ENCODE data around the gene STX17. TPM values are rescaled to one million over a fixed set of nuclear protein-coding genes. Genes with fewer than 3 reads are reported as not detected.

Gene STX17
- total RNA-seq, 4 donors from 2014 or later, result 36.4 to 187 (median 40.7) TPM

GRCh38 chr9:99911600-99911999, 5.1 kb downstream of the STX17 start:
- no peak overlapping the region for H3K4me3 ChIP-seq
- H3K4me1 ChIP-seq, result no peaks in the 10 kb centered on the region
- no peak overlapping the region for H3K27ac ChIP-seq
- H3K36me3 ChIP-seq, result peaks cover 0 to 23% (median 0%) of the 10 kb centered on the region in 3 donors
- no peak for DNase-seq
- H3K27me3 ChIP-seq, result no peaks in the 10 kb centered on the region
- peaks cover 0 to 2% (median 0%) of the 10 kb centered on the region in 4 donors for H3K9me3 ChIP-seq
- TF ChIP-seq CTCF (IDR thresholded peaks at IDR 0.05) (no peak), POLR2A (IDR thresholded peaks at IDR 0.05) (no peak)

- DNase-seq, result no peak
- Histone ChIP-seq H3K27me3 (no peaks in the 10 kb centered on the region), H3K4me1 (no peaks in the 10 kb centered on the region), H3K9me3 (no peaks in the 10 kb centered on the region), H3K4me3 (no peak overlapping the region), H3K27ac (no peak overlapping the region), H3K36me3 (peaks cover 0 to 50% (median 0%) of the 10 kb centered on the region in 3 donors)
- no peak for TF ChIP-seq CTCF (IDR thresholded peaks at IDR 0.05)
- TF ChIP-seq POLR2A (IDR thresholded peaks at IDR 0.05), result no peak
Measured at GRCh38 chr9:99916650-99917049, 10.2 kb downstream of the STX17 start.

DNA sequence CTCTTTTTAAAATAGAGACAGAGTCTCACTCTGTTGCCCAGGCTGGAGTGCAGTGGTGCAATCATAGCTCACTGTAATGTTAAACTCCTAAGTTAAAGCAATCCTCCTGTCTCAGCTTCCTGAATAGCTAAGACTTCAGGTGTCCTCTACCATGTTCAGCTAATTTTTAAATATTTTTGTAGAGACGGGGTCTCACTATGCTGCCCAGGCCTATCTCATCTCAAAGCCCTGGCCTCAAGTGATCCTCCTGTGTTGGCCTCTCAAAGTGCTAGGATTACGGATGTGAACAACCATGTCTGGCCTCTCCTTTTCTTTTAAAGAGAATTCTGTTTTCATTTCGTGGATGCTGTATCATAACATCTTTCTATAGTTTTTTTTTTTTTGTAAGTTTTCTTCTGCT, 11.7 kb downstream of the STX17 start:
- H3K27ac ChIP-seq, result no peak overlapping the region
- no peaks in the 10 kb centered on the region for H3K4me1 ChIP-seq
- H3K4me3 ChIP-seq, result no peak overlapping the region
- H3K36me3 ChIP-seq, result peaks cover 0 to 60% (median 0%) of the 10 kb centered on the region in 3 donors
- no peaks in the 10 kb centered on the region for H3K27me3 ChIP-seq
- TF ChIP-seq CTCF (IDR thresholded peaks at IDR 0.05), result no peak
- no peak for TF ChIP-seq POLR2A (IDR thresholded peaks at IDR 0.05)
- DNase-seq, result no peak
- no peaks in the 10 kb centered on the region for H3K9me3 ChIP-seq

- no peaks in the 10 kb centered on the region for H3K9me3 ChIP-seq
- H3K4me1 ChIP-seq, result no peaks in the 10 kb centered on the region
- no peak for DNase-seq
- no peaks in the 10 kb centered on the region for H3K27me3 ChIP-seq
- no peak overlapping the region for H3K27ac ChIP-seq
- H3K36me3 ChIP-seq, result peaks cover 0 to 71% (median 0%) of the 10 kb centered on the region in 3 donors
- H3K4me3 ChIP-seq, result no peak overlapping the region
- TF ChIP-seq CTCF (IDR thresholded peaks at IDR 0.05) (no peak), POLR2A (IDR thresholded peaks at IDR 0.05) (no peak)
Measured at GRCh38 chr9:99919930-99920329, 13.5 kb downstream of the STX17 start.

DNA sequence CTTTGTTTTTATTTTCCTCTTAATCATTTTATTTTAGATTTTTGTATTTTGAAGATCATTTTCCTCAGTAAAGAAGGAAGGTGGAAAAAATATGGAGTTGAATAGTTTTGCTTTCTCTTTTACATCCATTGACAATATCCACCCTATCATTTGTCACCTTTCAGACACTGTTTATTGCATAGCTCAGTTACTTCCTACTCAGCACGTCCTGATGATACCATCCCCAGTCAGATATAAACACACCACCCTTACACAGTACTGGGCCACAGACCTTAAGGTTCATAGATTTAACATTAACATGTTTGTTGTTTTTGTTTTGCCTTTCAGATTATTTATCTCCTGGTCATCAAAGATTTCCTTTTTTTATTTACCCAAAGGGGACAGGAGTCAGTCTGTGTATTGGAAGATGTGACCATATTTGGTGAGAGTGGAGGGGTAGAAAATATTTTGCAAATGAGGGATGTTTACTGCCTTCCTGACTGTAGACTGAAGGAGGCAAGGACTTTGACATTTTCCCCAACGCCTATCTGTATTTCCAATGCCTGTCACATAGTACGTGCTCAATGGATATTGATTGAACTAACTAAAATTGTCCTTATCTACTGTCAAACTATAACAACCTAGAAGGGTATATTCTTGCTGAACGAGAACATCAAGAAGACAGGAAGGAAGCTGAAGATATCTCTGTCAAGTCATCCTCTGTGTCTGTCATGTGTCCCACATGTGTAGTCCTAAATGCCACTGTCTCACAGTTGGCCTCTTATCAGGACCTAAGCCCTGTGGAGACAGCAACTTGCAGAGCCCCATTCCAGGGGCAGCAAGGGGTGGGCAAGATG, 15.6 kb downstream of the STX17 start:
- Histone ChIP-seq H3K27me3 (no peaks in the 10 kb centered on the region), H3K4me3 (no peak overlapping the region), H3K36me3 (peaks cover 0 to 50% (median 0%) of the 10 kb centered on the region in 3 donors), H3K4me1 (no peaks in the 10 kb centered on the region), H3K27ac (no peak overlapping the region), H3K9me3 (no peaks in the 10 kb centered on the region)
- DNase-seq, result no peak
- no peak for TF ChIP-seq CTCF (IDR thresholded peaks at IDR 0.05)
- no peak for TF ChIP-seq POLR2A (IDR thresholded peaks at IDR 0.05)
